Astrocyte of the cerebellum (primary cell): ENCODE results near the gene PITPNM1.

Experiments
- DNase-seq: peaks from one replicate; pipeline ENCODE4 v3.0.0-alpha.2; 2011; ENCODE audit warnings: low read depth
- H3K4me3 ChIP-seq: 2 replicates; pipeline ENCODE4 v1.5.1; 2011; ENCODE audit warnings: mild to moderate bottlenecking, low read depth, low read length, moderate library complexity
- CTCF ChIP-seq: IDR thresholded peaks from 2 replicates; pipeline ENCODE4 v1.5.1; 2012; ENCODE audit warnings: low read length, low read depth, moderate library complexity, mild to moderate bottlenecking; ENCODE audit errors: missing control alignments
- in situ Hi-C: cut with HindIII; loops from 2 replicates; pipeline ENCODE4 v1.10.0; 2017; ENCODE audit warnings: low sequenced_read_pairs

Gene PITPNM1

GRCh38 chr11:67543585-67543984 is 38.4 kb upstream of the PITPNM1 start:
- no peak for DNase-seq
- in situ Hi-C loops: no loop called here
- no peak overlapping the region for H3K4me3 ChIP-seq
- TF ChIP-seq CTCF: no peak

- in situ Hi-C loops: no loop called here
- DNase-seq: no peak
- TF ChIP-seq CTCF: no peak
- H3K4me3 ChIP-seq: no peak overlapping the region
Observed at GRCh38 chr11:67542971-67543370, 37.8 kb upstream of the PITPNM1 start.

GRCh38 chr11:67542169-67542568 is 37.0 kb upstream of the PITPNM1 start:
- no peak for DNase-seq
- in situ Hi-C loops: no loop called here
- no peak for TF ChIP-seq CTCF

DNA sequence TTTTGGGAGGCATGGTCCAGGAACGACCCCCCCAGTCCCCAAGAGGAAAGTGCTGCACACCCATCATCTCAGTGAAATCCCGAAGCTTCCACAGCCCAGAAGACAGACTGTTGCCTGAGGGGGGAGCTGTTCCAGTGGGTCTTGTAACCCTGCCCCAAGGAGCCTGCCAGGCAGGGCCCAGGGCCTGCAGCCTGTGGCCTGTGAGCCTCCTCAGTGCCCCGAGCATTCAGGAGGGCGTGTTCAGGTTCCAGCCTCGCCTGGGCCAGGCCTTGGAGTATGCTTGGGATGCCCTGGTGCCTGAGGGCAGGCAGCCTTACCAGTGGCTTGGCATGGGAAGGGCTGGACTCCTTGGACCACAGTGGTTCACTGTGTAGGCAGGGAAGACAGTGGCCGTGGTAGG is 36.0 kb upstream of the PITPNM1 start:
- in situ Hi-C loops: no loop called here
- H3K4me3 ChIP-seq: no peak overlapping the region
- TF ChIP-seq CTCF: no peak
- DNase-seq: no peak

More at GRCh38 chr11:67542169-67542568, 37.0 kb upstream of the PITPNM1 start:
- no peak overlapping the region for H3K4me3 ChIP-seq

GRCh38 chr11:67539550-67539949 is 34.4 kb upstream of the PITPNM1 start:
- DNase-seq: no peak
- in situ Hi-C loops: no loop called here
- no peak for TF ChIP-seq CTCF
- H3K4me3 ChIP-seq: no peak overlapping the region

GRCh38 chr11:67538823-67539505 is 33.8 kb upstream of the PITPNM1 start:
- TF ChIP-seq CTCF: no peak
- no peak overlapping the region for H3K4me3 ChIP-seq
- in situ Hi-C loops: no loop called here
- DNase-seq: no peak
